HG03025 (cell line): ENCODE results near the gene GCLC.

Source experiments
- ATAC-seq: cut with Tn5 transposase; IDR thresholded peaks from one replicate; pipeline ENCODE4 v1.9.1; 2021; ENCODE audit warnings: mild to moderate bottlenecking, moderate library complexity; ENCODE audit not compliant: unreplicated experiment, low FRiP score

The GCLC gene

DNA sequence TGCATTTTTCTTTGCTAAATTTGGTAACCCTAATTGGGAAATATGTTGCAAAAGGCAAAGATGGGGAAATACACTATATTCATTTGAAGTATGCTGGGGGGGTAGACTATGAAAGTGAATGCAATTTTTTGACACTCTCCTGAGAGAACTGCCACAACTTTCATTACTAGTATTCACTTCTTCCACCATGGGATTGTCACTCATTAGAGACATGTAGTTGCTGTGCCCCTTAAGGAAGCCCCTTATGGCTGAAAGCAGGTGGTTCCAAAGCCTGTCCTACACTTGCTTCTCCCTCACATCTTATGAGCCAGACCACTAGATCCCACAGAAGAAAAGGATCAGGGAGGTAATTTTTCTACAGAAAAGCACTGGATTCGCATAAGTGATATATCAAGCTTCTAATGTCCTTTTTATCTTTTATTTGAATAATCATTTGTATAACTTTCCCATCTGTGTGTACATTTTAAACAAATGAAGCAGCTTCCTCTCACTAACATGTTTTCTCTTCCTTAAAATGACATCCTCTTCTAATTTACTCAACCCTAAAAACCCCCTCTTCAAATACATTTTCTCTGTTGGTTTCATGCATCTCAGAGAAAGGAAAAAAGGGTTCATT is 83.8 kb downstream of the GCLC start:
- no peak for ATAC-seq

DNA sequence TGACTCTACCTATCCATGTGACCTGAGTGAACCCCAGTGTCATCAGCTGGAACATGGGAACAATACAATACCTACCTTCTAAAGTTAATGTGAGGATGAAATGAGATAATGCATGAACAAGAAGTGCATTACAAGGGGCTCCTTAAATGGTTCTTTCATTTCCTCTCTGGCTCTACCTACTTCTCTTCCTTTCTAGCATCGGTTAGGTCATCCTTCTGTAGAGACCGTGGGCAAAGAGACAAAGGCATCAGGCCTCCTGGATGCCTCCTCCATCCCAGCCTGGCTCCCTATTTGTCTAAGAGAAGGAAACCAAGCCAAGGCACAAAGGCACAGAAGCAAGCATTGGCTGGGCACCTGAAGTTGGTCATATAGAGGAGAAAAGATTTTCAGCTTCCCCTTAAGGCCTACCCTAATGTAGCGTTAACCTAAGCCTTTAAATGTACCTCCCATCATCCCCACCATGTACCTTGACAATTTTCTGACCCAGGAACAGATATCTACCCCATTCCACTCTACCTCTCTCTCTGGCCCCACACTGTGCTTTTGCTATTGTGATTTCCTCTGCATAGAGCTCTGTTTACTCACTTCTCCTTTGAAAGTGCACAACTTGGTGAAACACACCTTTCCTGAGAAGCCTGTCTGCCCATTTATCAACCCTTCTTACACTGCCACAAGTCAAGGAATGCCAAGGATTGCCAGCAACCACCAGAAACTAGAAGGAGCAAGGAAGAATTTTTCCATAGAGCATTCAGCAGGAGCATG is 86.6 kb downstream of the GCLC start:
- ATAC-seq, result no peak

DNA sequence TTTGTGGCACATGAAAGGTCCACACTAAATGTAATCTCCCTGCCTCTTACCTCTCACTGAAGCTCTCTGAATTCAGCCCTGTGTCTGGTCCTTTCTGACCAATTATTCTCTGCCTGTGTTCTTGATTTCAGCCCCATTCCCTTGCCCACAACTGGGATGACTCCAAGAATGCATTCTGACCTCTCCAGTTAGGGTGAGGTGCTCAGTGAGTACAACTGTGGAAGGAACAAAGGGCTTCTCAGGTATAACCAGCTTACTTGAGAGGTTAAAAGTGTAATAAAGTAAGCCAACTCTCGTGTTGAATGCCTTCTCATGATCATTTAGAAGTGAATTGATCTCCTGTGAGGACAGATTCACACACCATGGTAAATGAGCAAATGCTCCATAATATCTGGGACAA is 88.1 kb downstream of the GCLC start:
- ATAC-seq, result no peak

DNA sequence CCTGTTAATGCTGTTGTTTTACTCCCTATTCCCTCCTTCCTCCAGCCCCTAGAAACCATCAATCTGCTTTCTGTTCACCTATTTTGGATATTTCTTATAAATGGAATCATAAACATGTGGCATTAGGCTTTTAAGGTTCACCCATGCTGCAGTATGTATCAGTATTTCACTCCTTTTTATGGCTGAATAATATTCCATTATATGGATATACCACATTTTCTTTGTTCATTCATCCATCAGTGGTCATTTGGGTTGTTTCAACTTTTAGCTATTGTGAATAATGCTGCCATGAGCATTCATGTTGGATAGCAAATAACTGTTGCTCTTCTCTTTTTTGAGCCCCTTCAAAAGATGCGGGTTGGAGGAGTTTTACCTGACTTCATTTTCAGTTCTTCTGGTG is 89.2 kb downstream of the GCLC start:
- ATAC-seq, result no peak

DNA sequence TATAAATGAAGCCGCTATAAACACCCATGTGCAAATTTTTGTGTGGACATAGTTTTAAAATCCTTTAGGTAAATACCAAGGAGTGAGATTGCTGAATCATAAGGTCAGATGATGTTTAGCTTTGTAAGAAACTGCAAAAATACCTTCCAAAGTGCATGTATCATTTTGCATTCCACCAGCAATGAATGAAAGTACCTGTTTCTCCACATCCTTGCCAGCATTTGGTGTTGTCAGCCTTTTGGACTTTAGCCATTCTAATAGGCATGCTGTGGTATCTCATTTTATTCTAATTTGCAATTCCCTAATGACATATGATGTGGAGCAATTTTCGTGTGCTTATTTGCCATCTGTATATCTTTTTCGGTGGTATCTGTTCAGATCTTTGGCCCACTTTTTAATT is 93.7 kb downstream of the GCLC start:
- no peak for ATAC-seq

DNA sequence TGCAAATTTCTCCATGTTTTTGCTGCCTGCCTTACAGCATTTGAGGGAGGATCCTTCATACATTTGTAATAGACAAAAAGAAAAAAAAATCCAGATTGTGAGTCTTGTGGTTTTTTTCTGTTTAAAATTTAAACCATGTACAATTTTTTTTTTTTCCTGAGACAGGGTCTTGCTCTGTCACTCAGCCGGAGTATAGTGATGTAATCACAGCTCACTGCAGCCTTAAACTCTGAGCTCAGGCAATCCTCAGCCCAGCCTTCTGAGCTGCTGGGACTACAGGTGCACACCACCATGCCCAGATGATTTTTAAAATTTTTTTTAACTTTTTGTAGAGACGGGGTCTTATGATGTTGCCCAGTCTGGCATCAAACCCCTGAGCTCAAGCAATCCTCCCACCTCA is 97.0 kb downstream of the GCLC start:
- no peak for ATAC-seq
